GM19395 (cell line): Measurements from ENCODE around the gene MBD6.

Source experiments
- ATAC-seq: cut with Tn5 transposase; IDR thresholded peaks from one replicate; pipeline ENCODE4 v1.9.1; 2021; ENCODE audit warnings: mild to moderate bottlenecking, moderate library complexity; ENCODE audit not compliant: unreplicated experiment

Gene MBD6

GRCh38 chr12:57522011-57522886 is at the start of gene MBD6:
MBD6 (plus strand) TSS chr12:57522824; CDS start chr12:57524304, 1,480 bp downstream.
- peak; percentile 41 for ATAC-seq

DNA sequence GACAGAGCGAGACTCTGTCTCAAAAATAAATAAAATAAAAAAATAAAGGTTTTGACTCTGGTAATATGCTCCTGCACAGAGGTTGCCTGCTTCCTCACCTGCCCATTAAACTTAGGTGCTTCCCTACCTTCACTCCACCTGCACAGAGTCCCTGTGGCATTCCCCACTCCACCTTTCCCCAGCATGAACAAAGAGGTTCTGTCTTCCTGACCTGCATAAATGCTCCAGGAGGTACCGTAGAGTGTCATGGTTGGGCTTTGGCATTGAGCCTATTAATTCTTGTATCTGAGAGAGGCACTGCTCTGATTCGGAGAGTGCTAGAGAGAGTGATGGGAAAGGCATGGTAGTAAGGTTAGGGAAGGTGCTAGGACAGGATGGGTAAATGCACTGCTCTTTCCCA is 49.2 kb upstream of the MBD6 start:
- no peak for ATAC-seq

DNA sequence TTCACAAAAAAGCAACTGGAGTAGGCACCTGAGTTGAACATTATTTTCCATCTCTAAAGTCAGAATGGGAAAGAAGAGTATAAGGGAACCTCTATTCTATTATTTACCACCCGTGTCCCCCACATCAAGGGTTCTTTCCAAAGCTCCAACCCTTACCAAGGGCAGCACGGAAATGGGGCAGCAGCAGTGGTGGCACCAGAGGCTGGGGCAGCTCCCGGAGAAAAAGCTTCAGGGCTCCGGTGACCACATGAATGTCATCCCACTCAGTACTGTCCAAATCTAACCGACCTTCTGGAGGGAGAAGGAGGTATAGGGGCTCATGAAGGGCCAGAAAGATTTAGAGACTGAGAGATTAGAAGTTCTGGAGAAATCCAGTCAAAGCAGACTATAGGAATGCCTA is 48.7 kb upstream of the MBD6 start:
- no peak for ATAC-seq

DNA sequence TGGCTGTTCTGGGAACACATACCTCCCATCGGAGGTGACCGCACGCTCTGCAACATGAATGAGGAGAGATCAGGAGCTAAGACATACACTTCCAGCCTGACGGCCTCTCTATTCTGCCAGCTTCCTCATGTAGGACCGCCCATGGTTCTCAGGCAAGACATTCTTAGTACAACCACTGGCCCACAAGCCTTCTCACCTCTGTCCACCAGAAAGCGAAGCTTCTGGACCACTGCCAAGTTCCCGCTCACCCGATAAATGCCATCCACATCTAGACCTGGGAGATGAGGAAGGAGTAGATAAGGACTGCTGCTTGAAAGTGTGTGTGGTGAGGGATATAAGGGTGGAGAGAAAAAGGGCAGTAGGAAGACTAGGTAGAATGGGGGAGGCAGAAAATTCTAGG is 48.2 kb upstream of the MBD6 start:
- no peak for ATAC-seq

DNA sequence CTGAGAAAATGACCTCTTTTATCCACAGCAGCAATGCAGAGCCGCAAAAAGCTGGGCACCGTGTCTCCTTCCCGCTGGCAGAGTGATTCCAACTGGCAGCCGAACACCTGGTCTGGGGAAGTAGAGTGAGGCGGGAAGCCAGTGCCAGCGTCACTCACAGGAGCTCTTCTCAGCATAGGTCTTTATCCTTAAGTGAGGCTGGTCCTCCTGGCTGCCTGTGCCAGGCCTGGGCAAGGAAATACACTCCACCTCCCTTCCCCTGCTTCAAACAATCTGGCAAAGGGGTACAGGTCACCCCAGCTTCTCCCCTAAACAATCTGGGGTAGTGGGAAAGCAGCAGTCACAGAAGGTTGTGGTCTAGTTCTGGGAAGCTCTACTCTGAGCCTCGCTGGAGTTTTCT is 47.8 kb upstream of the MBD6 start:
- no peak for ATAC-seq

DNA sequence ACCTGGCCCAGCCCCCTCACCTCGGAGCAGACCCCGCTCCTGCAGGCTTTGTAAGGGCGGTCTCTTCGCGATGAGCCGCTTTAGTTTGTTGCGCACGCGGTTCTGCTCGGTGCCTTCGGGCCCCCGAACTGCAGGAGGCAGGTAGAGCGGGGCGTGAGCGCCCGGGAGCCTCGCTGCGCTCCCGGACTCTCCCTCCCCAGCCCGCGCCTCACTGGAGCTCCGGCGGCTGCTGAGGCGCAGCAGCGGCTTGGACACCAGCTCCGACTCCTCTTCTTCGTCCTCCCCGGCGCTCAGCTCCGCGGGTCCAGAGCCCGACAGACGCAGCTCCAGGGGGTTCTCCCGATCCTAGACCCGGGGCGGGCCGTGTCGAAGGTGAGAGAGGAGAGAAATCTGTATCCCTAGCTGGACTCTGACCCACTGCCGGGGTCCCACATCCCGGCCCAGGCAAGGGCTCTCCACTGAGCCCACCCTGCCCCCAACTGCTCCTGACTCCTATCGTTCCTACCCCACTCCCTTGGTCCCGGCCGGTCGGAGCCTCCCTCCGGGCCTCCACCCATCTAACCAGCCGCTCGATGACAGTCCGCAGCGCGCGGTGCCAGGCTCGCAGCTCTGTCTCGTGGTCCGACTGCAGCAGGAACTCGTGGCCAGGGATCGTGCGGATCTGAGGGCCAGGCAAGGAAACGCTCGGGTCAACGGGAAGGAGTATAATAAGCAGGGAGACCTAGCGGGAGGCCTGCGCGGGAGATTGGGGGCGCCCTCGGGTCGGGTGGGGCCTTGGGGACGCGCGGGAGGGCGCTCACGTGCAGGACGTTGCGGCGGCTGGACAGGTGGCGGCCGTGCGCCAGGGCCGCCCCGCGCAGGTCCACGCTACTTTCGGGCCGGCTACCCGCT is 47.1 kb upstream of the MBD6 start:
- peak; percentile 12 for ATAC-seq

GRCh38 chr12:57476162-57476992 is 46.2 kb upstream of the MBD6 start:
- peak; percentile 43 for ATAC-seq

- ATAC-seq = no peak
Measured at GRCh38 chr12:57476993-57477709, 45.5 kb upstream of the MBD6 start.

DNA sequence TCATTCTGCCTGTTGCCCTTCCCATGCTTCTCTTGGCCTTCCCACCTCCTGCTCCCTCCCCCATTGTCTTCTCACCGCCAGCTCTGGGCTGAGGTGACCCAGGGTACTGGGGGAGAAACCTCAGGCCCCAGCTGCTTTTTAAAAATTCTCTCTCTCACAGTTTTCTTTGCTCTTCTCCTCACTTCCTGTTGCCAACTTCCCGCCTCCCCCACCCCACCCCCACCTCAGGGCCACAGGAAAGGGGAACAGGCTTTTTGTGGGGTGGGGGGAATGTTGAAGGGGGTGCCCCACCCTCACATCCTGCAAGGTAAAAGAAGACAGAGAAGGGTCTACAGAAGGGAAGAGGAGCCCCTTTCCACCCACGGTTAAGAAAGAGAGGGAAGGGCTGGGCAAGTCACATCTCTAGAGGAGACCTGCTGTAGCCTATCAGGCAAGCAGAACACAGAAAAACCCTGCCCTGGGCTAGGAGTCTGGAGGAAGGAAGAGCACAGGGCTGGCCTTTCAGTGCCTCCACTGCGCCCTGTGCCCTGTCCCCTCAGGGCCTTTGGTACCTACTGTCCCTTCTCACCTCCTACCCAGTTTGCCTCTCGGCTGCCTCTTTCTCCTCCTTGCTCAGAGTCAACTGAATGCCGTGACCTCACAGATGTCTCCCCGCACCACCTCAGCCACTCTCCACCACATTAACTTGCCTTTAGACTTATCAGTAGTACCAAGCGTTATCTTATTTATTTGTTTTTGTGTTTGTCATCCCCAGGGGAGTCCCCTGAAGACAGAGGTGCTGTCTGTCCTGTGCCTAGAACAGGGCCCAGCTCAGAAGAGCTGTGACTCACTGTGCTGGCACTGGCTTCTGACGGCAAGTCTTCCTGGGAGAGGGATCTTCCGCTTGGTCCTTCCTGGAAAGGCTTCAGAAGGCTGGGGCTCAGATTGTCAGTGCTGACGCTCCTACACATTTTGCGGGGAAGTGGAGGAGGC is 44.6 kb upstream of the MBD6 start:
- ATAC-seq = peak; percentile 55

- ATAC-seq = peak; percentile 2
Measured at GRCh38 chr12:57479043-57479375, 43.6 kb upstream of the MBD6 start.

DNA sequence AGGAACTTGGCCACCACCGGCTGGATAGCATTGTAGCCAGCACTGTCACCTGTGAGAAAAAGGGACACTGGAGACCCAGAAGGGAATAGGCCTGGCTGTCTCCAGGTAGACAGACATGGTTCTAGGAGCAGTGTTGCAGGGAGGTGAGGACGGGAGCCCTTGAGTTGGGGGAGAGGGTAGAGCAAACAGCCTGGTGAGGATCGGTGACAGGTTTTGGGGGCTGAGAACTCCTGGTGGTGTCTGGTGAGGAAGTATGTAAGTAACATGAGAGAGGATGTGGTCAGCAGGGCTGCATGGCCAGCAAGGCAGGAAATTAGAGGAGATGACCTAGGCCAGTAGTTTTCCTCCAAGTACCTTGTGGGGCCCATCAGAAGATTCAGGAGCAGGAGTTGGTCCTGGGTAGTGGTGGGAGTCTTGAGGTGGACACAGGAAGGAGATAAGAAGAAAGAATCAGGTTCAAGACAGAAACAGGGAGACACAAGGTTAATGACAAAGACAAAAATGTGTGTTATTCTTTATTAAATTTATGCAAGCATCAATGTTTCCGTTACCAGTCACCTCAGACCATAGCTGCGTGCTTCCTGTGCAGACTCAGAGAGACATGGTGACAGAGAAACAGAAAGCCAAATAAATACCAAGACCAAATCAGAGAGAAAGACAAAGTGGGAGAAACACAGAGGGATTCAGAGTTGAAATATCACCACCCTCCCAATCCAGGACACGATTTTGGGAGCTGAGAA is 43.1 kb upstream of the MBD6 start, which contains the start of gene ARHGAP9:
Gene ARHGAP9 (minus strand): TSS at position 491 of the 740 bp plus-strand sequence. CDS start 460 bp downstream, at position 31.
- ATAC-seq = peak; percentile 41

DNA sequence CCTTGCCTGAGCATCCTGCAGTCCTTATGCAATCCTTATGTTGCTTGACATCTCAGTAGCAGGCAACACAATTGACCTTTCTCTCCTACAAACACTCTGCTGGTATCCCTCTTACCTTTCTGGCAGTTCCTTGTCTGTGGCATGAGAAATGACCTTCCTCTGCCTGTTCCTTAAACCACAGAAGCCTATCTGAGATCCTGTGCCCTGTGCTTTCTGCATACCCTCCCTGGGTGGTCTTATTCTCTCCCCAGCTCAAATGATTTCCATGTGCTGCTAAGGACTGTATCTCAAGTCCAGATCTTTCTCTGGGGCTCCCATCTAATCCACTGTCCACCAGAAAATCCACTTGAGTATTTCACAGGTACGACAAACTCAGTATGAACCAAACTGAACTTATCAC is 41.0 kb upstream of the MBD6 start:
- no peak for ATAC-seq

GRCh38 chr12:57483466-57483865 is 39.2 kb upstream of the MBD6 start:
- no peak for ATAC-seq

GRCh38 chr12:57485695-57486094 is 36.9 kb upstream of the MBD6 start:
- no peak for ATAC-seq

DNA sequence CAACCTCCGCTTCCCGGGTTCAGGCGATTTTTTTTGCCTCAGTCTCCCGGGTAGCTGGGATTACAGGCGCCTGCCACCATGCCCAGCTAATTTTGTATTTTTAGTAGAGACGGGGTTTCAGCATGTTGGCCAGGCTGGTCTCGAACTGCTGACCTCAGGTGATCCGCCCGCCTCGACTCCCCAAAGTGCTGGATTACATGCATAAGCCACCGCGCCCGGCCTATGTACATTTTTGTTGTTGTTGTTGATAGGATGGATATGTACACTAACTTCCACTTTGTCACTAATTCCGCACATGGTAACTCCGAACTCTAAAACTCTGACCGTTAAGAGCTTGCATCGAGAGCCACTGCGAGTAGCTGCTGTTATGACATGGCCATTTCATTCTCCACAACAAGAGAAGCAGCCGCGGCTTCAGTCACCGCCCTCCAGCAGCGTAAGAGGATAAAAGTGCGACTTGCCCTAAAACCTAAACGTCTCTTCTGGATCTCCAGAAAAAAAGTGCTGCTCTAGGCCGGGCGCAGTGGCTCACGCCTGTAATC is 35.5 kb upstream of the MBD6 start:
- ATAC-seq = no peak

- ATAC-seq = peak; percentile 98
Measured at GRCh38 chr12:57487597-57488401, 34.8 kb upstream of the MBD6 start, which contains the start of gene MARS1. MARS1 (plus strand) TSS chr12:57488068; CDS start chr12:57488091, 23 bp downstream.
